GM23338 (cell line): ENCODE results near the gene RIMS1. TPM values are rescaled to one million over a fixed set of nuclear protein-coding genes. Genes with fewer than 3 reads are reported as not detected.

Experiments
- ATAC-seq: fragments of 200-7000 bp; cut with Tn5 transposase; 3 replicates; pipeline ENCODE4 v1.9.1; 2020
- DNase-seq: peaks from one replicate; pipeline ENCODE4 v3.0.0-alpha.2; 2015; ENCODE audit warnings: low spot score
- H2AFZ ChIP-seq: fragments of 200-600 bp; sonication (generic); 2 replicates; pipeline ENCODE4 v1.8.0; 2016; ENCODE audit warnings: antibody characterized with exemption, mild to moderate bottlenecking, moderate library complexity
- H3F3A ChIP-seq: fragments of 200-600 bp; sonication (generic); replicated peaks from 2 replicates; pipeline ENCODE4 v1.8.0; 2017; ENCODE audit warnings: antibody characterized with exemption, mixed run types, low read depth
- H3K27ac ChIP-seq: fragments of 200-600 bp; sonication (generic); 2 replicates; pipeline ENCODE4 v1.6.1; 2016; ENCODE audit warnings: low read depth
- H3K27me3 ChIP-seq: fragments of 200-600 bp; sonication (generic); 2 replicates; pipeline ENCODE4 v1.8.0; 2016; ENCODE audit warnings: mild to moderate bottlenecking, mixed run types, moderate library complexity; ENCODE audit not compliant: insufficient read depth
- H3K36me3 ChIP-seq: fragments of 200-600 bp; sonication (generic); 2 replicates; pipeline ENCODE4 v1.8.0; 2016; ENCODE audit warnings: mild to moderate bottlenecking; ENCODE audit not compliant: insufficient read depth
- H3K4me1 ChIP-seq: fragments of 200-600 bp; sonication (generic); 2 replicates; pipeline ENCODE4 v1.8.0; 2016; ENCODE audit warnings: mild to moderate bottlenecking, moderate library complexity; ENCODE audit not compliant: insufficient read depth
- H3K4me2 ChIP-seq: fragments of 200-600 bp; sonication (generic); 2 replicates; pipeline ENCODE4 v1.7.1; 2017; ENCODE audit warnings: mixed run types
- H3K4me3 ChIP-seq: fragments of 200-600 bp; sonication (generic); 2 replicates; pipeline ENCODE4 v1.6.1; 2016; ENCODE audit warnings: mixed run types
- H3K79me2 ChIP-seq: fragments of 200-600 bp; sonication (generic); replicated peaks from 2 replicates; pipeline ENCODE4 v1.8.0; 2017; ENCODE audit warnings: mild to moderate bottlenecking; ENCODE audit not compliant: insufficient read depth
- H3K9me2 ChIP-seq: fragments of 200-600 bp; sonication (generic); 2 replicates; pipeline ENCODE4 v1.8.0; 2017; ENCODE audit not compliant: insufficient read depth
- H4K20me1 ChIP-seq: fragments of 200-600 bp; sonication (generic); replicated peaks from 2 replicates; pipeline ENCODE4 v1.8.0; 2017; ENCODE audit warnings: mild to moderate bottlenecking; ENCODE audit not compliant: insufficient read depth
- H3K27ac Mint-ChIP-seq: 2 replicates; pipeline ENCODE4 v1.8.0; 2020; ENCODE audit warnings: inconsistent platforms, mild to moderate bottlenecking, moderate library complexity, mixed read lengths
- H3K27me3 Mint-ChIP-seq: 3 replicates; pipeline ENCODE4 v1.8.0; 2022; ENCODE audit warnings: low read depth, mild to moderate bottlenecking, moderate library complexity, mixed read lengths, inconsistent platforms; ENCODE audit not compliant: insufficient read depth, poor library complexity
- H3K36me3 Mint-ChIP-seq: 3 replicates; pipeline ENCODE4 v1.8.0; 2021; ENCODE audit warnings: low read depth, mild to moderate bottlenecking, inconsistent platforms, moderate library complexity, mixed read lengths
- H3K4me1 Mint-ChIP-seq: 3 replicates; pipeline ENCODE4 v1.8.0; 2020; ENCODE audit warnings: mild to moderate bottlenecking, inconsistent platforms, mixed read lengths
- H3K4me3 Mint-ChIP-seq: 3 replicates; pipeline ENCODE4 v1.8.0; 2021; ENCODE audit warnings: moderate library complexity, mild to moderate bottlenecking, inconsistent platforms, mixed read lengths
- H3K9me3 Mint-ChIP-seq: 3 replicates; pipeline ENCODE4 v1.8.0; 2020; ENCODE audit warnings: moderate library complexity, mild to moderate bottlenecking, inconsistent platforms, mixed read lengths
- CREB1 ChIP-seq: fragments of 250-450 bp; sonication (Bioruptor Pico); IDR thresholded peaks from 2 replicates; pipeline ENCODE4 v1.5.0; 2020; ENCODE audit warnings: low read depth, mild to moderate bottlenecking, moderate library complexity
- ETS1 ChIP-seq: IDR thresholded peaks from 2 replicates; pipeline ENCODE4 v1.6.1; 2016; ENCODE audit warnings: antibody characterized with exemption
- EZH2 ChIP-seq: fragments of 200-600 bp; sonication (generic); IDR thresholded peaks from one replicate; pipeline ENCODE4 v1.8.0; 2017; ENCODE audit warnings: antibody characterized with exemption, mild to moderate bottlenecking, low read depth; ENCODE audit not compliant: unreplicated experiment
- EZH2phosphoT487 ChIP-seq: fragments of 200-600 bp; sonication (generic); IDR thresholded peaks from one replicate; pipeline ENCODE4 v1.8.1; 2018; ENCODE audit warnings: antibody characterized with exemption; ENCODE audit not compliant: unreplicated experiment
- JUNB ChIP-seq: IDR thresholded peaks from one replicate; pipeline ENCODE4 v1.6.1; 2016; ENCODE audit warnings: antibody characterized with exemption; ENCODE audit not compliant: unreplicated experiment
- NANOG ChIP-seq: IDR thresholded peaks from 2 replicates; pipeline ENCODE4 v1.6.1; 2016; ENCODE audit warnings: antibody characterized with exemption, borderline replicate concordance
- POLR2AphosphoS5 ChIP-seq: IDR thresholded peaks from 2 replicates; pipeline ENCODE4 v1.6.1; 2016; ENCODE audit warnings: antibody characterized with exemption, low read depth
- STAT1 ChIP-seq: IDR thresholded peaks from one replicate; pipeline ENCODE4 v1.6.1; 2016; ENCODE audit warnings: antibody characterized with exemption; ENCODE audit not compliant: unreplicated experiment
- ZNF114 ChIP-seq: fragments of 250-450 bp; sonication (Bioruptor Pico); IDR thresholded peaks from 2 replicates; pipeline ENCODE4 v1.5.0; 2020; ENCODE audit warnings: mild to moderate bottlenecking, moderate library complexity
- ZNF331 ChIP-seq: fragments of 250-450 bp; sonication (Bioruptor Pico); IDR thresholded peaks from 2 replicates; pipeline ENCODE4 v1.5.0; 2020; ENCODE audit warnings: low read depth, mild to moderate bottlenecking, moderate library complexity
- polyA plus RNA-seq: library from polyadenylated mRNA; unstranded; fragments of >200 nt; fragmentation: Nextera tagmentation; extraction: Ambion mirVana; gene quantifications from 2 replicates; pipeline ENCODE4 v1.2.1, GENCODE V29; 2016
- total RNA-seq: library from RNA; depleted of rRNA; stranded (reverse); fragments of >200 nt; shearing (Covaris generic); gene quantifications from 2 replicates; pipeline ENCODE4 v1.2.3, GENCODE V29; 2014
- TF ChIP-seq, protein P1 (sequence below), 2 experiments: fragments of 200-600 bp in 1 of 2; sonication (generic) in 1 of 2; conservative IDR thresholded peaks; 2 replicates each; pipeline versions ENCODE4 v1.5.1 to v1.6.1; 2016 to 2017; ENCODE audit warnings: antibody characterized with exemption in 2 of 2, low read depth in 2 of 2, mild to moderate bottlenecking in 2 of 2, moderate library complexity in 1 of 2
- TF ChIP-seq, protein P2 (sequence below): IDR thresholded peaks from one replicate; pipeline ENCODE4 v1.6.1; 2018; ENCODE audit warnings: antibody characterized with exemption; ENCODE audit not compliant: unreplicated experiment
- TF ChIP-seq, protein P3 (sequence below): fragments of 250-450 bp; sonication (Bioruptor Pico); IDR thresholded peaks from 2 replicates; pipeline ENCODE4 v1.5.0; 2020; ENCODE audit warnings: mild to moderate bottlenecking, moderate library complexity

The RIMS1 gene
- total and polyA plus RNA-seq, 2 experiments from 2014 or later = 0.89 to 4.0 TPM

DNA sequence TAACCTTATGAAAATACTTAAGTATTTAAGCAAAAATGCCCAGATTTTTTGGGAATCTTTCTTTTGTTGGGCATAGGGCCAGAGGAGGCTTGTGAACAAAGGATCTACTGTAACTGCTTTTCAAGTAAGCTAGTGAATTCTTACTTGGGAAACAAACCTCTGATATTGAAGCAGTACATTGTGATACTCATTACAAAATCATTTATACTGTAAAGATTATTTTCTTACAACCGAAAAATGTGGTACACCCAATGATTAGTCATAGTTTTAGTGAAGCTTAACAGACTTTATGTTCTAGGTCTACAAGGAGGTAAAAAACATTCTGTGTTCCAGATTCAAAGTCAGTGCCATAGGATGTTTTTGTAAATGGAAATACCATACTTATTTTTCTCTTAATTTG is 462.6 kb downstream of the RIMS1 start:
- no peaks in the 10 kb centered on the region for H3K36me3 Mint-ChIP-seq
- H3K4me3 Mint-ChIP-seq = no peak overlapping the region
- H3F3A ChIP-seq = no peaks in the 10 kb centered on the region
- no peaks in the 10 kb centered on the region for H4K20me1 ChIP-seq
- H3K27ac ChIP-seq = no peak overlapping the region
- H3K4me1 ChIP-seq = peaks cover 3% of the 10 kb centered on the region; the same call in 1 of the 2 replicates
- H3K9me2 ChIP-seq = no peaks in the 10 kb centered on the region
- no peaks in the 10 kb centered on the region for H3K9me3 Mint-ChIP-seq
- H3K4me2 ChIP-seq = no peak overlapping the region
- no peaks in the 10 kb centered on the region for H3K36me3 ChIP-seq
- no peaks in the 10 kb centered on the region for H3K79me2 ChIP-seq
- no peaks in the 10 kb centered on the region; the same call in 2 of the 3 replicates for H3K4me1 Mint-ChIP-seq
- ATAC-seq (no peak), DNase-seq (no peak)
- TF ChIP-seq EZH2 (no peak), CREB1 (CRISPR knock-in tag) (no peak), EZH2phosphoT487 (no peak), ZNF331 (no peak), POLR2AphosphoS5 (no peak), ETS1 (no peak), JUNB (no peak), NANOG (no peak), STAT1 (no peak), ZNF114 (CRISPR knock-in tag) (no peak)
- TF ChIP-seq, protein P1, sequence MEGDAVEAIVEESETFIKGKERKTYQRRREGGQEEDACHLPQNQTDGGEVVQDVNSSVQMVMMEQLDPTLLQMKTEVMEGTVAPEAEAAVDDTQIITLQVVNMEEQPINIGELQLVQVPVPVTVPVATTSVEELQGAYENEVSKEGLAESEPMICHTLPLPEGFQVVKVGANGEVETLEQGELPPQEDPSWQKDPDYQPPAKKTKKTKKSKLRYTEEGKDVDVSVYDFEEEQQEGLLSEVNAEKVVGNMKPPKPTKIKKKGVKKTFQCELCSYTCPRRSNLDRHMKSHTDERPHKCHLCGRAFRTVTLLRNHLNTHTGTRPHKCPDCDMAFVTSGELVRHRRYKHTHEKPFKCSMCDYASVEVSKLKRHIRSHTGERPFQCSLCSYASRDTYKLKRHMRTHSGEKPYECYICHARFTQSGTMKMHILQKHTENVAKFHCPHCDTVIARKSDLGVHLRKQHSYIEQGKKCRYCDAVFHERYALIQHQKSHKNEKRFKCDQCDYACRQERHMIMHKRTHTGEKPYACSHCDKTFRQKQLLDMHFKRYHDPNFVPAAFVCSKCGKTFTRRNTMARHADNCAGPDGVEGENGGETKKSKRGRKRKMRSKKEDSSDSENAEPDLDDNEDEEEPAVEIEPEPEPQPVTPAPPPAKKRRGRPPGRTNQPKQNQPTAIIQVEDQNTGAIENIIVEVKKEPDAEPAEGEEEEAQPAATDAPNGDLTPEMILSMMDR (conservative IDR thresholded peaks at IDR 0.05; ENCODE audit: low read depth in 2 of 2) = no peak
- TF ChIP-seq, protein P2, sequence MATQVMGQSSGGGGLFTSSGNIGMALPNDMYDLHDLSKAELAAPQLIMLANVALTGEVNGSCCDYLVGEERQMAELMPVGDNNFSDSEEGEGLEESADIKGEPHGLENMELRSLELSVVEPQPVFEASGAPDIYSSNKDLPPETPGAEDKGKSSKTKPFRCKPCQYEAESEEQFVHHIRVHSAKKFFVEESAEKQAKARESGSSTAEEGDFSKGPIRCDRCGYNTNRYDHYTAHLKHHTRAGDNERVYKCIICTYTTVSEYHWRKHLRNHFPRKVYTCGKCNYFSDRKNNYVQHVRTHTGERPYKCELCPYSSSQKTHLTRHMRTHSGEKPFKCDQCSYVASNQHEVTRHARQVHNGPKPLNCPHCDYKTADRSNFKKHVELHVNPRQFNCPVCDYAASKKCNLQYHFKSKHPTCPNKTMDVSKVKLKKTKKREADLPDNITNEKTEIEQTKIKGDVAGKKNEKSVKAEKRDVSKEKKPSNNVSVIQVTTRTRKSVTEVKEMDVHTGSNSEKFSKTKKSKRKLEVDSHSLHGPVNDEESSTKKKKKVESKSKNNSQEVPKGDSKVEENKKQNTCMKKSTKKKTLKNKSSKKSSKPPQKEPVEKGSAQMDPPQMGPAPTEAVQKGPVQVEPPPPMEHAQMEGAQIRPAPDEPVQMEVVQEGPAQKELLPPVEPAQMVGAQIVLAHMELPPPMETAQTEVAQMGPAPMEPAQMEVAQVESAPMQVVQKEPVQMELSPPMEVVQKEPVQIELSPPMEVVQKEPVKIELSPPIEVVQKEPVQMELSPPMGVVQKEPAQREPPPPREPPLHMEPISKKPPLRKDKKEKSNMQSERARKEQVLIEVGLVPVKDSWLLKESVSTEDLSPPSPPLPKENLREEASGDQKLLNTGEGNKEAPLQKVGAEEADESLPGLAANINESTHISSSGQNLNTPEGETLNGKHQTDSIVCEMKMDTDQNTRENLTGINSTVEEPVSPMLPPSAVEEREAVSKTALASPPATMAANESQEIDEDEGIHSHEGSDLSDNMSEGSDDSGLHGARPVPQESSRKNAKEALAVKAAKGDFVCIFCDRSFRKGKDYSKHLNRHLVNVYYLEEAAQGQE = no peak
- TF ChIP-seq, protein P3, sequence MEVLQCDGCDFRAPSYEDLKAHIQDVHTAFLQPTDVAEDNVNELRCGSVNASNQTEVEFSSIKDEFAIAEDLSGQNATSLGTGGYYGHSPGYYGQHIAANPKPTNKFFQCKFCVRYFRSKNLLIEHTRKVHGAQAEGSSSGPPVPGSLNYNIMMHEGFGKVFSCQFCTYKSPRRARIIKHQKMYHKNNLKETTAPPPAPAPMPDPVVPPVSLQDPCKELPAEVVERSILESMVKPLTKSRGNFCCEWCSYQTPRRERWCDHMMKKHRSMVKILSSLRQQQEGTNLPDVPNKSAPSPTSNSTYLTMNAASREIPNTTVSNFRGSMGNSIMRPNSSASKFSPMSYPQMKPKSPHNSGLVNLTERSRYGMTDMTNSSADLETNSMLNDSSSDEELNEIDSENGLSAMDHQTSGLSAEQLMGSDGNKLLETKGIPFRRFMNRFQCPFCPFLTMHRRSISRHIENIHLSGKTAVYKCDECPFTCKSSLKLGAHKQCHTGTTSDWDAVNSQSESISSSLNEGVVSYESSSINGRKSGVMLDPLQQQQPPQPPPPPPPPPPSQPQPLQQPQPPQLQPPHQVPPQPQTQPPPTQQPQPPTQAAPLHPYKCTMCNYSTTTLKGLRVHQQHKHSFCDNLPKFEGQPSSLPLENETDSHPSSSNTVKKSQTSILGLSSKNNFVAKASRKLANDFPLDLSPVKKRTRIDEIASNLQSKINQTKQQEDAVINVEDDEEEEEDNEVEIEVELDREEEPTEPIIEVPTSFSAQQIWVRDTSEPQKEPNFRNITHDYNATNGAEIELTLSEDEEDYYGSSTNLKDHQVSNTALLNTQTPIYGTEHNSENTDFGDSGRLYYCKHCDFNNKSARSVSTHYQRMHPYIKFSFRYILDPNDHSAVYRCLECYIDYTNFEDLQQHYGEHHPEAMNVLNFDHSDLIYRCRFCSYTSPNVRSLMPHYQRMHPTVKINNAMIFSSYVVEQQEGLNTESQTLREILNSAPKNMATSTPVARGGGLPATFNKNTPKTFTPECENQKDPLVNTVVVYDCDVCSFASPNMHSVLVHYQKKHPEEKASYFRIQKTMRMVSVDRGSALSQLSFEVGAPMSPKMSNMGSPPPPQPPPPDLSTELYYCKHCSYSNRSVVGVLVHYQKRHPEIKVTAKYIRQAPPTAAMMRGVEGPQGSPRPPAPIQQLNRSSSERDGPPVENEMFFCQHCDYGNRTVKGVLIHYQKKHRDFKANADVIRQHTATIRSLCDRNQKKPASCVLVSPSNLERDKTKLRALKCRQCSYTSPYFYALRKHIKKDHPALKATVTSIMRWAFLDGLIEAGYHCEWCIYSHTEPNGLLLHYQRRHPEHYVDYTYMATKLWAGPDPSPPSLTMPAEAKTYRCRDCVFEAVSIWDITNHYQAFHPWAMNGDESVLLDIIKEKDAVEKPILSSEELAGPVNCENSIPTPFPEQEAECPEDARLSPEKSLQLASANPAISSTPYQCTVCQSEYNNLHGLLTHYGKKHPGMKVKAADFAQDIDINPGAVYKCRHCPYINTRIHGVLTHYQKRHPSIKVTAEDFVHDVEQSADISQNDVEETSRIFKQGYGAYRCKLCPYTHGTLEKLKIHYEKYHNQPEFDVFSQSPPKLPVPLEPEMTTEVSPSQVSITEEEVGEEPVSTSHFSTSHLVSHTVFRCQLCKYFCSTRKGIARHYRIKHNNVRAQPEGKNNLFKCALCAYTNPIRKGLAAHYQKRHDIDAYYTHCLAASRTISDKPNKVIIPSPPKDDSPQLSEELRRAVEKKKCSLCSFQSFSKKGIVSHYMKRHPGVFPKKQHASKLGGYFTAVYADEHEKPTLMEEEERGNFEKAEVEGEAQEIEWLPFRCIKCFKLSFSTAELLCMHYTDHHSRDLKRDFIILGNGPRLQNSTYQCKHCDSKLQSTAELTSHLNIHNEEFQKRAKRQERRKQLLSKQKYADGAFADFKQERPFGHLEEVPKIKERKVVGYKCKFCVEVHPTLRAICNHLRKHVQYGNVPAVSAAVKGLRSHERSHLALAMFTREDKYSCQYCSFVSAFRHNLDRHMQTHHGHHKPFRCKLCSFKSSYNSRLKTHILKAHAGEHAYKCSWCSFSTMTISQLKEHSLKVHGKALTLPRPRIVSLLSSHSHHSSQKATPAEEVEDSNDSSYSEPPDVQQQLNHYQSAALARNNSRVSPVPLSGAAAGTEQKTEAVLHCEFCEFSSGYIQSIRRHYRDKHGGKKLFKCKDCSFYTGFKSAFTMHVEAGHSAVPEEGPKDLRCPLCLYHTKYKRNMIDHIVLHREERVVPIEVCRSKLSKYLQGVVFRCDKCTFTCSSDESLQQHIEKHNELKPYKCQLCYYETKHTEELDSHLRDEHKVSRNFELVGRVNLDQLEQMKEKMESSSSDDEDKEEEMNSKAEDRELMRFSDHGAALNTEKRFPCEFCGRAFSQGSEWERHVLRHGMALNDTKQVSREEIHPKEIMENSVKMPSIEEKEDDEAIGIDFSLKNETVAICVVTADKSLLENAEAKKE (CRISPR knock-in tag) = no peak
- no peak overlapping the region for H3K4me3 ChIP-seq
- H2AFZ ChIP-seq = no peak overlapping the region
- no peaks in the 10 kb centered on the region for H3K27me3 Mint-ChIP-seq
- no peak overlapping the region for H3K27ac Mint-ChIP-seq
- no peaks in the 10 kb centered on the region for H3K27me3 ChIP-seq
